GM19397 (cell line): ENCODE results near the gene GABBR2.

Experiments used
- ATAC-seq: cut with Tn5 transposase; IDR thresholded peaks from one replicate; pipeline ENCODE4 v1.9.1; 2021; ENCODE audit warnings: mild to moderate bottlenecking, moderate library complexity; ENCODE audit not compliant: unreplicated experiment

GABBR2 gene

DNA sequence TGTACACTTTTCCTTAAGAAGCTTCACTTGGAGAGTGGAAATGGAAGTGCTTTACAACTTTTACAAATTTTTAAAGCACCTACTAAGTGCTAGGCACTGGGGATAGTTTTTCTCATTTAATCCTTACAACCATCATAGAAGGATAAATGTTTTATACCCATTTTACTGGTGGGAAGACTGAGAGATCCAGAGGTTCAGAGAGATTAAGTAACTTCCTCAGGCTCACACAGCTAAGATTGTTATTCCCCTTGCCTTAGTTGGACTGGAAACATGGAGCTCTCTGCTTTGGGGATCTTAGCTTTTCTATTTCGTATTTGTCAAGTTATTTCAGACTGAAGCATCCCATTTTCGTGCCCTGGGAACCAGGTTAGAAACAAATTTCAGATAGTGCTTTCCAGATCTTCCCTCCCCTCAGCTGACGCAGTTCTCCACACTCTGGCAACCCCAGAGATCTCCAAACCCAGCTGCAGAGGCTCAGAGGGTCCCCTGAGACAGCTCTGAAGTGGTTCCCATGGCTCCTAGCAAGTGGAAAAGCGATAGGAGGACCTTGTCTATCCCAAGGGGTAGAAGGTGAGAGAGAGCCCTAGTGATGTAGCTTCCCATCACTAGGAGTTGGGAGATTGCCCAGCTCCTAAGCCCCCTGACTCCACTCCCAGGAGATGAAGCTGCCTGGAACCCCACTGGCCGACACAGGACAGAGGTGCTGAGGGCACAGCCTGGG, 16.2 kb upstream of the GABBR2 start:
- no peak for ATAC-seq

DNA sequence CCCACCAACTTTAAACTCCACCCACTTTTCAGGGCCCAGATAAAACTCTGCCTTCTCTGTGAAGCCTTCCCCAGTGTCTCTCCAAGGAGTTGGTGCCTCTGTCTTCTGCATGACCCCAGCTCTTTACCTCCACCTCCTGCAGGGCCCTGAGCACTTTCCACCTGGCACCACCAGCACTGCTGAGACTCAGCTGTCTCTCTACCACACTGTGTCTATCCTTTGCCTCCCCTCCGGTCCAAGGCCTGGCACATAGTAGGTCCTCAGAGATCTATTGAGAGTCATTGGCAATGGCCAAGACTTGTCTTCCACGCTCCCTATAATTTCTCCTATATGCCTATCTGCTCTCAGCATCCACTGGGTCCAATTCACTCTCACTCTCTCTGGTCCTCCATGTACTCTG, 12.9 kb upstream of the GABBR2 start:
- ATAC-seq = no peak

DNA sequence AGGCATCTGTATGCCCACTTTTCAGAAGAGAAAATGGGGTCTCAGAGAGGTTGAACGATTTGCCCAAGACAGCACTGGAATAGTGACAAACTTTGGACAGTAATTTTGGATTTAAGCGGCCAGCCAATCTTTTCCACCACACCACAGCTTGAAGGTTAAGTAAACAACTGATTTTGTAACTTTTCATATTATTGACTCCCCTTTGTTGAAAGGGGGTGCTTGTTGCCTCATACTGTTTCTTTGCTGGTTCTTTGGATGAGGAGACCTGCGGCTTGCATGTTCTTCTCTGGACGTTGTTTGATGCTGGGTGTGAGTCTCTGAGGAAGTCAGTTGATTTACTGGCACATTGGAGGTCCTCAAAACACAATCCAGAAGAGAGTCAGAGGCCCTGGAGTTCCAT, 11.7 kb upstream of the GABBR2 start:
- ATAC-seq = no peak

DNA sequence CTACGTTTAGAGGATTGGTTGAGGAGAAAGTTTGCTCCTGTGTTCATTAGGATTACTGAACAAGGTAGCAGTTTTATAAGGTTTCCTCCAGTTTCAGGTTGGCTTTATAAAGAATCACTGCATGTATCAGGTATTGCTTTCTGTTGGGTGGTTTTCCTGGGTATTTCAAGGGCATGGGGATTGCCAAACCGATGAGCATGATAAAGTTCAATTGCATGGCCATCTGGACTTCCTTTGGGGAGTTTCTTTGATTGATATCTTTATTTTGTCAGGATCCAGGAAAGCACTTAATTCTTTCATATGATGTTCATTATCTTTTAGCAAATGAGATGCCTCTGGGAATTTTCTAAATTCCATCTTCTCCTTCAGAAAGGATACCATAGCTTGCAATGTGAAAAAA, 10.3 kb upstream of the GABBR2 start:
- ATAC-seq = no peak

DNA sequence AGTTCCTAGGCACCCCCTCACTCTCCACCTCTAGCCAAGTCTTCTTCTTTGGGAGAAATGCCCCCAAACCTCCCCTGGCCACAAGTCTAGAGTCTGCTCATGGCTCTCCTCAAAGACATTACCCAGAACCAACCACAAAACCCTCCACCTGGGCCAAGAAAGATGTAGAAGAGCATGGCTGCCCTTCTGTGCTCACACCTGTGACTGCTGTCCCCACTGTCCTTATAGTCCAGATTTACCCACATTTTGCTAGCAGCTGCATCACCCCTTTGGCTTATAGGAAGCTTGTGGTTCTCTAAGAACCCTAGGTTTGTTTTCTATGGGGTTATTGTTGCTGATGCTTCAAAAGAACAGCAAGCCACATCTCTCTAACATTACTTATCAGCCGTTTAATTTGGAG, 6.1 kb upstream of the GABBR2 start:
- ATAC-seq = no peak

DNA sequence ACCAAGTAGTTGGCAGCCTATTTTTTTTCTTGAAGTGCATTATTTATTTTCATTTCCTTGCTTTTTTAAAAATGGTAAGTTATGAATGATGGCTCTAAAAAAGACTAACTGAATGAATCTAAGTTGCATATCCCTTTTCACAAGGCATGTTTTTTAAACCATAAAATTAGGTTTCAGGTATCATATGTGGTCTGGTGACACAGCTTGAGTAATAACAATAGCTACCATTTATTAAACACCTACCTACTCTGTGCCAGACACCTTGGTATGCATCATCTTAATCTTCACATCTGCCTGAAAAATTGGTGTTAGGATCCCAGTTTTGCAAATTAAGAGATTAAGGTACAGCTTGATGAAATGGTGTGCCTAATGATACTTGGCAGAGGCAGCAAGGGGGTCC, 4.3 kb upstream of the GABBR2 start:
- no peak for ATAC-seq

DNA sequence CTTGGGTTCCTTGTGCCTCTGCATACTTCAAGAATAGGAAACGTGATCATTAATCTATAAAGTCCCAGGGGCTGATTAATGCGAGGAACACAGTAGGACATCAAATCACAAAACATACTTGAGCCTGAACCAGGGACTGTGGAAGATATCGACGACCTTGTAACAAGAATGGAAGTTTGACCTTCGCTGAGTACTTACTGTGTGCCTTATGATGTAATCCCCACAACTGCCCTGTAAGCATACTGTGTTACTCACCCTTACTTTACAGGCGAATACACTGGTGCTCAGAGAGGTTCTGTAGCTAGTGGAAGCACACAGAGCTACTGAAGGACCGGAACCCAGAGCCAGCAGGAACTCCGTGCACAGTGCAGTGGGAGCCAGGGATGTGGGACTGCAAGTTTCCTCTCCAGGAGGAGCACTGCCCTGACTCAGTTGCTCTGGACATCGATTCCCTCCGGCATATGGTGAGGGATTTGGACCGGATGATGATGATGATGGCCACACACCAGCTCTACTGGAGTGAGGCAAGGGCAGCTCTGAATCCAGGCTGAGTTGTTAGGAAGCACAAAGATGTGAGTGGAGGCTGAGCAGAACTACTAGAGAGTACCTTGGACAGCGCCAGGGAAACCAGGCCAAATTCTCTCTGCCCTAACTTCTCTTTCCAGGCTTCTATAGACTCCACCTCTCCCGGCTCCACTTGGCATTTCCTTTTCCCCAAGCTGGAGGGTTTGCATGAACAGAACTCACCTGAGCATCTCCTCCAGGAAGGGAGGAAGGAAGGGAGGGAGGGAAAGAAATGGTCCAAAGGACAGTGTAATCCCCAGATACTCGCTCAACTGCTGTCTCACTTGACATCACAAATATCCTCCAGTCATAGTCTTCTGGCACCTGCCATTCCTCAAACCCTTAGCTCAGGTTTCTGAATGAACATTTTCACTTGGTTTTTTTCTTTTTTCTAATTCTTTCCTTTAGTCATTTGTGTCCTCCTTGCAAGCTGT, 1.5 kb upstream of the GABBR2 start:
- ATAC-seq = no peak

DNA sequence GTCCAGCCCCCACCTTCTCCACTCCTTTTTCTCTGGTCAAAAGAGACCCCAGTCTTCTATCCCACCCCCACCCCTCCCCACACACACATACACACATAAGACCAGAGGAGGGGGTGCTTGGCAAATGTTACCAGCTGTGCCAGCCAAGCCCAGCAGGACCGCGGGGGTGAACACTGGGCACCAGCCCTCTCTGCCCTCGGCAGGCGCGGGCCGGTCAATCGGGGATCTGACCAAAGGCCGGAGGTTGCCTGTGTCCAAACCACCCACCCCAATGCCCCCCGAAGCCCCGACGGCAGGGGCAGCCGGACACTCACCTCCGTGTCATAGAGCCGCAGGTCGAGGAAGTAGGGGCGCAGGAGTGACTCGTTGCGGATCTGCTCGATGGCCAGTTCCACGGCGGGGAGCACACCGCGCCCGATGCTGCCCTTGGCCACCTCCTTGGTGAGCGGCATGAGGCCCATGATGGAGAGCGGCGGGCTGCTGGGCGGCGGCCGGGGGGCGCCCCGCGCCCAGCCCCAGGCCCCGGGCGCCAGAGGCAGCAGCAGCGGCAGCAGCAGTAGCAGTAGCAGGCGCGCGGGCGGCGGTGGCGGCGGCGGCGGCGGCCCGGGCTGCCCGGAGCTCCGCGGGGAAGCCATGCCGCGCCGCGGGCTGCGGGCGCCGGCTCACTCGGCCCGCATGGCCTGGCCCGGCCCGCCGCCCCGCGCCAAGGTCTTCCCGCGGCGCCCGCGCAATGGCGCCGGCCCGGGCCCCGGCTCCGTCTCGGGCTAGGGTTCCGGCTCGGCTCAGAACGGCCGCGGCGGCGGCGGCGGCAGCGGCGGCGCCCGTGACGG, 417 bp downstream of the GABBR2 start:
- ATAC-seq = no peak

DNA sequence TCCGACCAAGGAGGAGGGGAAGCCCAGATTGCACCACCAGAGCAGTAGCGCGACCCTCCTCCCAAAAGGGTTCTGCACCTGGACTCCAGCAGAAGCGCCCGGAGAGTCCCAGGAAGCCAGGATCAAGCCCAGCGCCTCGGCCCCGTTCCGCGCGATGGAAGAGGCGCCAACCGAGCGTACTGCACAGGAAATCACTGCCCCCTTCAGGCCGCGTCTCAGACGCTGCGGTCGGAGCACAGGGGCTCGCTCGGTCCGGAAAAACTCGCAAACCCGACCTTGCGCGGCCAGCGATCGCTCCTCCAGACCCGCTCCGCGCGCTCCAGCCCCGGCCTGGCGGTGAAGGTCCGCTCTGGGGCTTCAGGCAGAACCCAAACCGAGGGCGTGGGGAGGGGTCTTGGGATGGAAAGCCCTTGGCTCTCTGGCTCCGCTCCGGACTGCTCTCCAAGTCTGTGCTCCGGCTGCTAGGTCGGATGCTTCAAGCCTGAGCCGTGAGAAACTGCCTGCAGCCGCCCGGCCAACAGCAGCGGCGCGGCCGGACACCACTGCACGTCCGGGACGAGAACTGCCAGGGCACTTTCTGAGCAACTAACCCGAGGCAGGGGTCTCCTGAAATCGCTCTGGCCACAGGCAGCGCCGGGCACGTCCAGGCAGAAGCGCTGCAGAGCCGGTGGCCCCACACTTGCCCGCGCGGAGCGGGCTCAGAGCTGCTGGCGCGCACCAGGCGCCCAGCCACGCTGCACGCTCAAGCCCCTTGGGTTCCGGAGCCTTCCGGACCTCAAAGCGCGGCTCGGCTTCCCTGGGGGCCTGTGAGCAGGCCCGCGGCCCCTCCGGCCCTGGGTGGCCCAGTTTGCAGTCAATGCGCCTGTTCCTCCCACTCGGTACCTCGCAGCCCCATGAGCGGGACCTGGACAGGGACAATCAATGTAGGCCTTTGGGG, 1.3 kb downstream of the GABBR2 start:
- ATAC-seq = no peak

DNA sequence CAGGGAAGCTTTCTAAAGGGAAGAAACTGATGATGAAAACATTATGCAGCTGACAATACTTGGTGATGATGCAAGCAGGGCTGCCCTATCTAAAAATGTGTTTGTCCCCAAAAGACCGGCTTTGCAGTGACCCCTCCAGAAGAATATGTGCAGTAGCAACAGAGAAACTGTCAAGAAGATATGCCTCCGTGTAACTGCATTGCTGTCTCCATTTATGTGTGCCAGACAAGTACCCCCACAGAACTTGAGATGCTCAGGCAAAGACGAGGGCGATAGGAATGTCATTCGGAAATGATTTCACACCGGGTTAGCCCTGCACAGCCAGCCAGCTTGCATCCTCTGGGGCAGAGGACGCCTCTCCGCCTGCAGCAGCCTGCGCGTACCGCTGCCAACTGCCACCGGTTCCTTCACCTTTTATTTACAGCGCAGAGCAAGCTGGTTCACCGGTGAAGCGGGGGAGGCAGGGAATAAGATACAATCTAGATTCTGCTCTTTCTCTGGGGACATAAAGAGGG, 2.0 kb downstream of the GABBR2 start:
- no peak for ATAC-seq

DNA sequence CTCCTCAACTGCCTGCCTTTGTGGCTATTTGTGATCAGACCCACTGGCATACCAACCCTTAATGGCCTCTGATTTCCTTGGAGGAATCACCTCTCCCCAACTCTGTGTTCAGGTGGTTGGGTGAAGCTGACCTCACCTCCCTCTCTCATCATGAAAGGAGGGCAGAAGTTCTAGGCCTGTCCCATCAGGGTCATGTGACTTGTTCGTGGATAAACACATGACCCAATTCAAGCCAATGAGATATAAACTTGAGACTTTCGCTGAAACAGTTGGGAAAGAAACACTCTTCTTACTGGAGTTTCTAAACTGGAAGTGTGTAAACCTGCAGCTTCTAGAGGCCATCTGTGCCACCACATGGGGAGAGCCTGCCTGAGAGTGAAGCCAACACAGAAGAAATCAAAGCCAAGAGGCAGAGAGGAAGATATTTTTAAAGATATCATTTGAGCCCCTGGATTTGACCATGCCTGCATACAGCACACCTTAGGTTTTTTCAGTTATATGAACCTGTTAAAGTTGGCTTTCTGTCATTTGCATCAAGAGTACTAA, 5.8 kb downstream of the GABBR2 start:
- ATAC-seq = no peak

DNA sequence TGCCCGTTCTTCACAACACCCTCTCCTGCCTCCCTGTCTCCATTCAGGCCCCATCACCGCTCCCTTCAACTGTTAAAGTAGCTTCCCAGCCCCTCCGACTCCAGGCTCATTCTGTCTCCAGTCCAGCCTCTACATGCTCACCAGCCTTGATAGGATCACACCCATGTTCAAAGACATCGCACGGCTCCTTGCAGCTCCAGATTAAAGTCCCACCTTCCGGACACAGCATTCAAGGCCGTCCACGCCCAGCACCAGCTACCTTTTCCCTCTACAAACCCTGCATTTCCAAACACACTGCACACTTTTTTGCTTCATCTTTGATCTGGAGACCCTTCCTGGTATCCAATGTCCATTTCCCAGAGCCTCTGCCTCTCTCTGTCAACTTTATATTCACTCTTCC, 6.4 kb downstream of the GABBR2 start:
- ATAC-seq = no peak

DNA sequence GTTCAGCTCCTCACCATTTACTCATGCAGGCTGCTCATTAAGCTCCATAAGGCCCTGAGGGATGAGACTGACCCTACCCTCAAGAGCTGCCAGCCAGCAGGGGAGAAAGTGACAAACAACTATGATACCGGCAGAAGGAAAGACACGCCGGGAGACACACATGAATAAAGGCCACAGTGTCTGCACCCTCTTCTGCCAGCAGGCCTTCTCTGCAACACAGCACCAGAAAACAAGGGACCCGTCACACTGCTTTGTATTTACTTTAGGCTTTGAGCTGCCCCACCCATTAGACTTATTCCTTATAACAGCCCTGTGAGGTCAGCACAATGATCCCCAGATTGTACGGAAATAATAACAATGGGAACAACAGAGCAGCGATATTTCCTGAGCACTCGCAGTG, 7.2 kb downstream of the GABBR2 start:
- no peak for ATAC-seq

DNA sequence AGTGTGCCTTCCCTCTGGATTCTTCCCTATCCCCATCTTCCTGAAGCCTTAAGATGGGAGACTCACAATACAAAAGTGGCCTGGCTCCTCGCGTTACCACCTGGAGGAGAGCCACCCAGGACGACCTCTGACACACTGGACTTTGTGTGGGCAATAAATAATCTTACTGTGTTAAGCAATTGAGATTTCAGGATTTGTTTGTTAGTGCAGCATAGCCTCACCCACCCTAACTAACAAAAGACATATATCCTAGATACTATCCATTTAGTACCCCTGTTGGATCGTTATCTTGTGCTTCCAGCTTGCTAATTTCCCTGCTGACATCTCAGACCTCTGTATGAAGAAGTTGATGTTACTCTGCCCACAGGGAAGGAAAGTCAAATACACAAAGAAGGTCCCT, 7.9 kb downstream of the GABBR2 start:
- ATAC-seq = no peak

DNA sequence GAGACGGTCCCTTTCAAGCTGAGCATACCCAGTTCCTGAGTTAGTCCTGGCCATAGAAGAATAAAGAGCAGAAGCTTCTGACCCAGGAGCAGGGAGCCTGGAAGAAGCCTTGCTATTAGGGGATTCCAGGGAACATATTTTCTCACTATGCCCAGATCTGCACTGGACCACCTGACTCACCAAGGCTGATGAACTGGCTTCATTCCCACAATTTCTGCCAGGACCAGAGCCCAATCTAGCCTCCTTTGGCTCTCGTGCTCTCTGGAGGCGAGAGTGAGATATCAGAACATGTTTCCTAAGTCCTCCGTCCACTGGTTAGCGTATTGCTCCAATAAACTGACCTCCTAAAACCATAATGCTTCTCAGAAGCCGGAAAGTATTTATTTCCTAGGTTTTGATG, 9.9 kb downstream of the GABBR2 start:
- ATAC-seq = no peak

DNA sequence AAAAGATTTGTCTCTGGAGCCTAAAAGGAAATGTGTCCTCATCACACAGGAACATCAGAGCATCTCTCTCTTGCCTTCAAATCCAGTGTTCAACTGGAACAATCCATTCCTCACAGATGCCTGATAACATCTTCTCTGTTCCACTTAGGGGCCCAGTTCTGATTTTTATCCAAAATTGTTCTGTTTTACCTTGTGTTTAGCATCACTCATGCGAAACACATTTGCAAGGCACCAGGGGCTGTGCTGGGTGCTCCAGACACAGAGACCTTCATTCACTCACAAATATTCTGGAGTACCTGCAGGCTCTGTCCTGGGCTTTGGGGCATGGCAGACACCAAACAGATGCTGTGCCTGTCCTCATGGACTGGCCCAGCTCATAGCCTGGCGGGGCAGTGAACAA, 13.8 kb downstream of the GABBR2 start:
- ATAC-seq = no peak

DNA sequence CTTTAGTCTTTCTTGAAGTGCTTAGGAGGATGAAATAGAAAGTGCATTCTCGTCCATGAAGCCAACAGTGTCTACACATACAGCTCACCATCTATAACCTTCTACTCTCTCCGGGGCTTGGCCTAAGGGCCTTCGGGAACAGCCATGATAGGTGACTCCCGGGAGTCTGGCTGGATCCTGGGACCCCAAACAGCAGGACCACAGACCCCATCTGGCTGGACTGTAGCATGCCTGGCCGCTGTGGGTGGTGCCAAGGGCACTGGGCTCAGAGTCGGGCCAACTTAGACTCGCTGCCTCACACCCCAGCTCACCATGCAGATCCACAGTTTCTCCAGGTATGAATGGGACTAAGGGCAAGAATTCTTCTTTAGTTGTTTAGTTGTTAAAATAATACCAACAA, 16.3 kb downstream of the GABBR2 start:
- ATAC-seq = no peak

DNA sequence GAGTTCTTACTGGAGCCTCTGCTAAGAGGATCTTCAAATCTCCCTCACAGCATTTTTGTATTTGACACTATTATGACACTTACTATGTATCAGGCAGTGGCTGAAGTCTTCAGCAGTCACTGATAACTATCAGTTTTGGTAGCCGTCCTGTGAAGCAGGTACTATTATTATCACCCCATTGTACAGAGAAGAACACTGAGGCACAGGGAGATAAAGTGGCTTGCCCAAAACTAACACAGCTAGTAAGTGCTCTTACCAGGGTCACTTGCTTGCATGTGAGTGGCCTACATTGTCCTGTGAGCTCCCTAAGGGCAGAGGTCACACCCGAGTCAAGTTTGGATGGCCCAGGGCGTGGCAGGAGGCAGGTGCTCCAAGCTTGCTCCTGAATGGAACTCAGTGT, 16.8 kb downstream of the GABBR2 start:
- ATAC-seq = no peak

DNA sequence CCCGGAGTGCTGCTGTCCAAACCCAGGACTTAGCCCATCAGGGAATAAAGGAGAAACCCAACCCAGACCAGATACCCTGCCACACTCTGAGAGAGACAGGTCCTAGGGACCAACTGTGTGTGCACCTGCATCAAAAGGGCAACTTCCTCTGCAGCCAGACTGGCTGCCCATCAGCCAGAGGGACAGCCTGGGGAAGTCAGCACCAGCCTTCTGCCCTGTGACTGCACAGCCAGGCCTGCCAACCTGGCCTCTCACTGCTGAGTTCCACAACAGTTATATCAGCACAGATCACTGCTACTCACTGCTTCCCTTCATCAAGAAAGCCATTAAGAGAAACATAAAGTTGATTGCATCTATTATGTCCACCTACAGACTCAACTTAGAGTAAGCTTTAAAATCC, 18.0 kb downstream of the GABBR2 start:
- no peak for ATAC-seq
